GM23338 (cell line): ENCODE results near the gene FAM118B. TPM values are rescaled to one million over a fixed set of nuclear protein-coding genes. Genes with fewer than 3 reads are reported as not detected.

Source experiments
- ATAC-seq: fragments of 200-7000 bp; cut with Tn5 transposase; 3 replicates; pipeline ENCODE4 v1.9.1; 2020
- DNase-seq: peaks from one replicate; pipeline ENCODE4 v3.0.0-alpha.2; 2015; ENCODE audit warnings: low spot score
- H2AFZ ChIP-seq: fragments of 200-600 bp; sonication (generic); 2 replicates; pipeline ENCODE4 v1.8.0; 2016; ENCODE audit warnings: antibody characterized with exemption, mild to moderate bottlenecking, moderate library complexity
- H3F3A ChIP-seq: fragments of 200-600 bp; sonication (generic); replicated peaks from 2 replicates; pipeline ENCODE4 v1.8.0; 2017; ENCODE audit warnings: antibody characterized with exemption, mixed run types, low read depth
- H3K27ac ChIP-seq: fragments of 200-600 bp; sonication (generic); 2 replicates; pipeline ENCODE4 v1.6.1; 2016; ENCODE audit warnings: low read depth
- H3K27me3 ChIP-seq: fragments of 200-600 bp; sonication (generic); 2 replicates; pipeline ENCODE4 v1.8.0; 2016; ENCODE audit warnings: mild to moderate bottlenecking, mixed run types, moderate library complexity; ENCODE audit not compliant: insufficient read depth
- H3K36me3 ChIP-seq: fragments of 200-600 bp; sonication (generic); 2 replicates; pipeline ENCODE4 v1.8.0; 2016; ENCODE audit warnings: mild to moderate bottlenecking; ENCODE audit not compliant: insufficient read depth
- H3K4me1 ChIP-seq: fragments of 200-600 bp; sonication (generic); 2 replicates; pipeline ENCODE4 v1.8.0; 2016; ENCODE audit warnings: mild to moderate bottlenecking, moderate library complexity; ENCODE audit not compliant: insufficient read depth
- H3K4me2 ChIP-seq: fragments of 200-600 bp; sonication (generic); 2 replicates; pipeline ENCODE4 v1.7.1; 2017; ENCODE audit warnings: mixed run types
- H3K4me3 ChIP-seq: fragments of 200-600 bp; sonication (generic); 2 replicates; pipeline ENCODE4 v1.6.1; 2016; ENCODE audit warnings: mixed run types
- H3K79me2 ChIP-seq: fragments of 200-600 bp; sonication (generic); replicated peaks from 2 replicates; pipeline ENCODE4 v1.8.0; 2017; ENCODE audit warnings: mild to moderate bottlenecking; ENCODE audit not compliant: insufficient read depth
- H3K9me2 ChIP-seq: fragments of 200-600 bp; sonication (generic); 2 replicates; pipeline ENCODE4 v1.8.0; 2017; ENCODE audit not compliant: insufficient read depth
- H4K20me1 ChIP-seq: fragments of 200-600 bp; sonication (generic); replicated peaks from 2 replicates; pipeline ENCODE4 v1.8.0; 2017; ENCODE audit warnings: mild to moderate bottlenecking; ENCODE audit not compliant: insufficient read depth
- H3K27ac Mint-ChIP-seq: 2 replicates; pipeline ENCODE4 v1.8.0; 2020; ENCODE audit warnings: inconsistent platforms, mild to moderate bottlenecking, moderate library complexity, mixed read lengths
- H3K27me3 Mint-ChIP-seq: 3 replicates; pipeline ENCODE4 v1.8.0; 2022; ENCODE audit warnings: low read depth, mild to moderate bottlenecking, moderate library complexity, mixed read lengths, inconsistent platforms; ENCODE audit not compliant: insufficient read depth, poor library complexity
- H3K36me3 Mint-ChIP-seq: 3 replicates; pipeline ENCODE4 v1.8.0; 2021; ENCODE audit warnings: low read depth, mild to moderate bottlenecking, inconsistent platforms, moderate library complexity, mixed read lengths
- H3K4me1 Mint-ChIP-seq: 3 replicates; pipeline ENCODE4 v1.8.0; 2020; ENCODE audit warnings: mild to moderate bottlenecking, inconsistent platforms, mixed read lengths
- H3K4me3 Mint-ChIP-seq: 3 replicates; pipeline ENCODE4 v1.8.0; 2021; ENCODE audit warnings: moderate library complexity, mild to moderate bottlenecking, inconsistent platforms, mixed read lengths
- H3K9me3 Mint-ChIP-seq: 3 replicates; pipeline ENCODE4 v1.8.0; 2020; ENCODE audit warnings: moderate library complexity, mild to moderate bottlenecking, inconsistent platforms, mixed read lengths
- CREB1 ChIP-seq: fragments of 250-450 bp; sonication (Bioruptor Pico); IDR thresholded peaks from 2 replicates; pipeline ENCODE4 v1.5.0; 2020; ENCODE audit warnings: low read depth, mild to moderate bottlenecking, moderate library complexity
- CTCF ChIP-seq, 2 experiments: fragments of 200-600 bp in 1 of 2; sonication (generic) in 1 of 2; conservative IDR thresholded peaks; 2 replicates each; pipeline versions ENCODE4 v1.5.1 to v1.6.1; 2016 to 2017; ENCODE audit warnings: antibody characterized with exemption in 2 of 2, low read depth in 2 of 2, mild to moderate bottlenecking in 2 of 2, moderate library complexity in 1 of 2
- EZH2 ChIP-seq: fragments of 200-600 bp; sonication (generic); IDR thresholded peaks from one replicate; pipeline ENCODE4 v1.8.0; 2017; ENCODE audit warnings: antibody characterized with exemption, mild to moderate bottlenecking, low read depth; ENCODE audit not compliant: unreplicated experiment
- EZH2phosphoT487 ChIP-seq: fragments of 200-600 bp; sonication (generic); IDR thresholded peaks from one replicate; pipeline ENCODE4 v1.8.1; 2018; ENCODE audit warnings: antibody characterized with exemption; ENCODE audit not compliant: unreplicated experiment
- JUNB ChIP-seq: IDR thresholded peaks from one replicate; pipeline ENCODE4 v1.6.1; 2016; ENCODE audit warnings: antibody characterized with exemption; ENCODE audit not compliant: unreplicated experiment
- NANOG ChIP-seq: IDR thresholded peaks from 2 replicates; pipeline ENCODE4 v1.6.1; 2016; ENCODE audit warnings: antibody characterized with exemption, borderline replicate concordance
- POLR2AphosphoS5 ChIP-seq: IDR thresholded peaks from 2 replicates; pipeline ENCODE4 v1.6.1; 2016; ENCODE audit warnings: antibody characterized with exemption, low read depth
- STAT1 ChIP-seq: IDR thresholded peaks from one replicate; pipeline ENCODE4 v1.6.1; 2016; ENCODE audit warnings: antibody characterized with exemption; ENCODE audit not compliant: unreplicated experiment
- ZNF114 ChIP-seq: fragments of 250-450 bp; sonication (Bioruptor Pico); IDR thresholded peaks from 2 replicates; pipeline ENCODE4 v1.5.0; 2020; ENCODE audit warnings: mild to moderate bottlenecking, moderate library complexity
- ZNF331 ChIP-seq: fragments of 250-450 bp; sonication (Bioruptor Pico); IDR thresholded peaks from 2 replicates; pipeline ENCODE4 v1.5.0; 2020; ENCODE audit warnings: low read depth, mild to moderate bottlenecking, moderate library complexity
- polyA plus RNA-seq: library from polyadenylated mRNA; unstranded; fragments of >200 nt; fragmentation: Nextera tagmentation; extraction: Ambion mirVana; gene quantifications from 2 replicates; pipeline ENCODE4 v1.2.1, GENCODE V29; 2016
- total RNA-seq: library from RNA; depleted of rRNA; stranded (reverse); fragments of >200 nt; shearing (Covaris generic); gene quantifications from 2 replicates; pipeline ENCODE4 v1.2.3, GENCODE V29; 2014
- TF ChIP-seq, protein P1 (sequence below): IDR thresholded peaks from one replicate; pipeline ENCODE4 v1.6.1; 2018; ENCODE audit warnings: antibody characterized with exemption; ENCODE audit not compliant: unreplicated experiment
- TF ChIP-seq, protein P2 (sequence below): fragments of 250-450 bp; sonication (Bioruptor Pico); IDR thresholded peaks from 2 replicates; pipeline ENCODE4 v1.5.0; 2020; ENCODE audit warnings: mild to moderate bottlenecking, moderate library complexity
- TF ChIP-seq, protein P3 (sequence below): IDR thresholded peaks from 2 replicates; pipeline ENCODE4 v1.6.1; 2016; ENCODE audit warnings: antibody characterized with exemption

Gene FAM118B
- total and polyA plus RNA-seq, 2 experiments from 2014 or later = 33.7 to 43.4 TPM

DNA sequence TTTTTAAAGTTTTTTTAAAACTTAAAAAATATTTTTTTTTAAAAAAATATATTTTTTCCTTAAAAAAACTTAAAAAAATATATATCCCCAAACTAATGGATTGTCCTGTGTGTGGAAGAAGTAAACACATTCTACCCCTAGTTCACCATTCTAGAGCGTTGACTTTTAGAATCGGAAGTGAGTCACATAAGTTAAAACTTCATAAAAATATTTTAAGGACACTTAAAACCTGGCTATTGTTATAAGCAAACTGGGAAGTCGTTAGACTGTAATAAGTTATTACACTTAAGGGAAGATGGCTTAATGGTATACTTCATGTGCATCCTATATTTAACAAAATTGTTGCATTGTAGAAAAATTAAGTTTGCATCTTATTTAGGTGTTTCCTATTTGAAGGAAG lies 21.1 kb downstream of the FAM118B start:
- Histone ChIP-seq H4K20me1 (peaks cover 7% of the 10 kb centered on the region), H3F3A (0 out of 2 replicates have a peak, but pooled peaks cover 4% of the 10 kb centered on the region), H3K4me2 (no peak overlapping the region), H2AFZ (no peak overlapping the region), H3K36me3 (no peaks in the 10 kb centered on the region), H3K27me3 (no peaks in the 10 kb centered on the region), H3K79me2 (peaks cover 55% of the 10 kb centered on the region), H3K9me2 (no peaks in the 10 kb centered on the region), H3K4me3 (no peak overlapping the region), H3K27ac (no peak overlapping the region), H3K4me1 (no peaks in the 10 kb centered on the region)
- no peak for ATAC-seq
- no peak overlapping the region for H3K27ac Mint-ChIP-seq
- no peak for DNase-seq
- TF ChIP-seq POLR2AphosphoS5 = no peak
- TF ChIP-seq NANOG = no peak
- no peak for TF ChIP-seq ZNF114
- TF ChIP-seq, protein P1, sequence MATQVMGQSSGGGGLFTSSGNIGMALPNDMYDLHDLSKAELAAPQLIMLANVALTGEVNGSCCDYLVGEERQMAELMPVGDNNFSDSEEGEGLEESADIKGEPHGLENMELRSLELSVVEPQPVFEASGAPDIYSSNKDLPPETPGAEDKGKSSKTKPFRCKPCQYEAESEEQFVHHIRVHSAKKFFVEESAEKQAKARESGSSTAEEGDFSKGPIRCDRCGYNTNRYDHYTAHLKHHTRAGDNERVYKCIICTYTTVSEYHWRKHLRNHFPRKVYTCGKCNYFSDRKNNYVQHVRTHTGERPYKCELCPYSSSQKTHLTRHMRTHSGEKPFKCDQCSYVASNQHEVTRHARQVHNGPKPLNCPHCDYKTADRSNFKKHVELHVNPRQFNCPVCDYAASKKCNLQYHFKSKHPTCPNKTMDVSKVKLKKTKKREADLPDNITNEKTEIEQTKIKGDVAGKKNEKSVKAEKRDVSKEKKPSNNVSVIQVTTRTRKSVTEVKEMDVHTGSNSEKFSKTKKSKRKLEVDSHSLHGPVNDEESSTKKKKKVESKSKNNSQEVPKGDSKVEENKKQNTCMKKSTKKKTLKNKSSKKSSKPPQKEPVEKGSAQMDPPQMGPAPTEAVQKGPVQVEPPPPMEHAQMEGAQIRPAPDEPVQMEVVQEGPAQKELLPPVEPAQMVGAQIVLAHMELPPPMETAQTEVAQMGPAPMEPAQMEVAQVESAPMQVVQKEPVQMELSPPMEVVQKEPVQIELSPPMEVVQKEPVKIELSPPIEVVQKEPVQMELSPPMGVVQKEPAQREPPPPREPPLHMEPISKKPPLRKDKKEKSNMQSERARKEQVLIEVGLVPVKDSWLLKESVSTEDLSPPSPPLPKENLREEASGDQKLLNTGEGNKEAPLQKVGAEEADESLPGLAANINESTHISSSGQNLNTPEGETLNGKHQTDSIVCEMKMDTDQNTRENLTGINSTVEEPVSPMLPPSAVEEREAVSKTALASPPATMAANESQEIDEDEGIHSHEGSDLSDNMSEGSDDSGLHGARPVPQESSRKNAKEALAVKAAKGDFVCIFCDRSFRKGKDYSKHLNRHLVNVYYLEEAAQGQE = no peak
- TF ChIP-seq STAT1 = no peak
- TF ChIP-seq, protein P2, sequence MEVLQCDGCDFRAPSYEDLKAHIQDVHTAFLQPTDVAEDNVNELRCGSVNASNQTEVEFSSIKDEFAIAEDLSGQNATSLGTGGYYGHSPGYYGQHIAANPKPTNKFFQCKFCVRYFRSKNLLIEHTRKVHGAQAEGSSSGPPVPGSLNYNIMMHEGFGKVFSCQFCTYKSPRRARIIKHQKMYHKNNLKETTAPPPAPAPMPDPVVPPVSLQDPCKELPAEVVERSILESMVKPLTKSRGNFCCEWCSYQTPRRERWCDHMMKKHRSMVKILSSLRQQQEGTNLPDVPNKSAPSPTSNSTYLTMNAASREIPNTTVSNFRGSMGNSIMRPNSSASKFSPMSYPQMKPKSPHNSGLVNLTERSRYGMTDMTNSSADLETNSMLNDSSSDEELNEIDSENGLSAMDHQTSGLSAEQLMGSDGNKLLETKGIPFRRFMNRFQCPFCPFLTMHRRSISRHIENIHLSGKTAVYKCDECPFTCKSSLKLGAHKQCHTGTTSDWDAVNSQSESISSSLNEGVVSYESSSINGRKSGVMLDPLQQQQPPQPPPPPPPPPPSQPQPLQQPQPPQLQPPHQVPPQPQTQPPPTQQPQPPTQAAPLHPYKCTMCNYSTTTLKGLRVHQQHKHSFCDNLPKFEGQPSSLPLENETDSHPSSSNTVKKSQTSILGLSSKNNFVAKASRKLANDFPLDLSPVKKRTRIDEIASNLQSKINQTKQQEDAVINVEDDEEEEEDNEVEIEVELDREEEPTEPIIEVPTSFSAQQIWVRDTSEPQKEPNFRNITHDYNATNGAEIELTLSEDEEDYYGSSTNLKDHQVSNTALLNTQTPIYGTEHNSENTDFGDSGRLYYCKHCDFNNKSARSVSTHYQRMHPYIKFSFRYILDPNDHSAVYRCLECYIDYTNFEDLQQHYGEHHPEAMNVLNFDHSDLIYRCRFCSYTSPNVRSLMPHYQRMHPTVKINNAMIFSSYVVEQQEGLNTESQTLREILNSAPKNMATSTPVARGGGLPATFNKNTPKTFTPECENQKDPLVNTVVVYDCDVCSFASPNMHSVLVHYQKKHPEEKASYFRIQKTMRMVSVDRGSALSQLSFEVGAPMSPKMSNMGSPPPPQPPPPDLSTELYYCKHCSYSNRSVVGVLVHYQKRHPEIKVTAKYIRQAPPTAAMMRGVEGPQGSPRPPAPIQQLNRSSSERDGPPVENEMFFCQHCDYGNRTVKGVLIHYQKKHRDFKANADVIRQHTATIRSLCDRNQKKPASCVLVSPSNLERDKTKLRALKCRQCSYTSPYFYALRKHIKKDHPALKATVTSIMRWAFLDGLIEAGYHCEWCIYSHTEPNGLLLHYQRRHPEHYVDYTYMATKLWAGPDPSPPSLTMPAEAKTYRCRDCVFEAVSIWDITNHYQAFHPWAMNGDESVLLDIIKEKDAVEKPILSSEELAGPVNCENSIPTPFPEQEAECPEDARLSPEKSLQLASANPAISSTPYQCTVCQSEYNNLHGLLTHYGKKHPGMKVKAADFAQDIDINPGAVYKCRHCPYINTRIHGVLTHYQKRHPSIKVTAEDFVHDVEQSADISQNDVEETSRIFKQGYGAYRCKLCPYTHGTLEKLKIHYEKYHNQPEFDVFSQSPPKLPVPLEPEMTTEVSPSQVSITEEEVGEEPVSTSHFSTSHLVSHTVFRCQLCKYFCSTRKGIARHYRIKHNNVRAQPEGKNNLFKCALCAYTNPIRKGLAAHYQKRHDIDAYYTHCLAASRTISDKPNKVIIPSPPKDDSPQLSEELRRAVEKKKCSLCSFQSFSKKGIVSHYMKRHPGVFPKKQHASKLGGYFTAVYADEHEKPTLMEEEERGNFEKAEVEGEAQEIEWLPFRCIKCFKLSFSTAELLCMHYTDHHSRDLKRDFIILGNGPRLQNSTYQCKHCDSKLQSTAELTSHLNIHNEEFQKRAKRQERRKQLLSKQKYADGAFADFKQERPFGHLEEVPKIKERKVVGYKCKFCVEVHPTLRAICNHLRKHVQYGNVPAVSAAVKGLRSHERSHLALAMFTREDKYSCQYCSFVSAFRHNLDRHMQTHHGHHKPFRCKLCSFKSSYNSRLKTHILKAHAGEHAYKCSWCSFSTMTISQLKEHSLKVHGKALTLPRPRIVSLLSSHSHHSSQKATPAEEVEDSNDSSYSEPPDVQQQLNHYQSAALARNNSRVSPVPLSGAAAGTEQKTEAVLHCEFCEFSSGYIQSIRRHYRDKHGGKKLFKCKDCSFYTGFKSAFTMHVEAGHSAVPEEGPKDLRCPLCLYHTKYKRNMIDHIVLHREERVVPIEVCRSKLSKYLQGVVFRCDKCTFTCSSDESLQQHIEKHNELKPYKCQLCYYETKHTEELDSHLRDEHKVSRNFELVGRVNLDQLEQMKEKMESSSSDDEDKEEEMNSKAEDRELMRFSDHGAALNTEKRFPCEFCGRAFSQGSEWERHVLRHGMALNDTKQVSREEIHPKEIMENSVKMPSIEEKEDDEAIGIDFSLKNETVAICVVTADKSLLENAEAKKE (CRISPR knock-in tag) = no peak
- no peak for TF ChIP-seq CREB1
- no peak for TF ChIP-seq EZH2phosphoT487
- no peak for TF ChIP-seq ZNF331 (CRISPR knock-in tag)
- TF ChIP-seq CTCF (conservative IDR thresholded peaks at IDR 0.05; ENCODE audit: low read depth in 2 of 2) = no peak
- TF ChIP-seq, protein P3, sequence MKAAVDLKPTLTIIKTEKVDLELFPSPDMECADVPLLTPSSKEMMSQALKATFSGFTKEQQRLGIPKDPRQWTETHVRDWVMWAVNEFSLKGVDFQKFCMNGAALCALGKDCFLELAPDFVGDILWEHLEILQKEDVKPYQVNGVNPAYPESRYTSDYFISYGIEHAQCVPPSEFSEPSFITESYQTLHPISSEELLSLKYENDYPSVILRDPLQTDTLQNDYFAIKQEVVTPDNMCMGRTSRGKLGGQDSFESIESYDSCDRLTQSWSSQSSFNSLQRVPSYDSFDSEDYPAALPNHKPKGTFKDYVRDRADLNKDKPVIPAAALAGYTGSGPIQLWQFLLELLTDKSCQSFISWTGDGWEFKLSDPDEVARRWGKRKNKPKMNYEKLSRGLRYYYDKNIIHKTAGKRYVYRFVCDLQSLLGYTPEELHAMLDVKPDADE = no peak
- TF ChIP-seq EZH2 = no peak
- no peak for TF ChIP-seq JUNB
- H3K36me3 Mint-ChIP-seq = peaks cover 20% of the 10 kb centered on the region
- no peaks in the 10 kb centered on the region for H3K9me3 Mint-ChIP-seq
- no peaks in the 10 kb centered on the region for H3K4me1 Mint-ChIP-seq
- peaks cover 3% of the 10 kb centered on the region for H3K27me3 Mint-ChIP-seq
- H3K4me3 Mint-ChIP-seq = no peak overlapping the region
